Breast epithelium (tissue), 4 donors: Measurements from ENCODE around the gene IQCE. TPM values are rescaled to one million over a fixed set of nuclear protein-coding genes. Genes with fewer than 3 reads are reported as not detected.
A peak's percentile ranks its signal among the peaks of the same experiment; 100 is the strongest.

Experiments
- DNase-seq, 2 donors: peaks; one replicate each; pipeline ENCODE4 v3.0.0-alpha.2; 2019; ENCODE audit warnings: low spot score in 2 of 2
- H3K27ac ChIP-seq, 2 donors: fragments of 200-600 bp; sonication (generic) in 1 of 2; one replicate each; pipeline ENCODE4 v1.5.1; 2016 to 2019; ENCODE audit warnings: mild to moderate bottlenecking in 1 of 2
- H3K27me3 ChIP-seq, 2 donors: fragments of 200-600 bp; sonication (generic) in 1 of 2; one replicate each; pipeline versions ENCODE4 v1.5.1 to v1.6.0; 2017 to 2019; ENCODE audit warnings: control low read depth in 1 of 2, mild to moderate bottlenecking in 1 of 2
- H3K36me3 ChIP-seq: fragments of 200-600 bp; one replicate; pipeline ENCODE4 v1.5.1; 2019
- H3K4me1 ChIP-seq, 2 donors: fragments of 200-600 bp; sonication (generic); one replicate each; pipeline ENCODE4 v1.5.1; 2016 to 2019; ENCODE audit warnings: control low read depth in 1 of 2
- H3K4me3 ChIP-seq, 3 donors: fragments of 200-600 bp; sonication (generic); 1 replicate in 2 of 3; 2 replicates in 1 of 3; pipeline ENCODE4 v1.5.1; 2016 to 2019; ENCODE audit warnings: mild to moderate bottlenecking in 3 of 3, moderate library complexity in 2 of 3
- H3K9me3 ChIP-seq, 2 donors: fragments of 200-600 bp; sonication (generic) in 1 of 2; one replicate each; pipeline ENCODE4 v1.5.1; 2016 to 2019; ENCODE audit warnings: control low read depth in 1 of 2
- POLR2A ChIP-seq: fragments of 450-650 bp; IDR thresholded peaks from one replicate; pipeline ENCODE4 v1.6.1; 2016; ENCODE audit warnings: antibody characterized with exemption, mild to moderate bottlenecking, moderate library complexity
- POLR2AphosphoS5 ChIP-seq, 3 donors: sonication (generic); formaldehyde crosslinking; IDR thresholded peaks; one replicate each; pipeline ENCODE4 v1.6.1; 2017; ENCODE audit warnings: antibody characterized with exemption in 3 of 3
- intact Hi-C: fragments of 100-400 bp; cut with DNase I; formaldehyde crosslinking; loops from one replicate; pipeline ENCODE4 v1.15.1; 2023; ENCODE audit warnings: low total_unique reads
- total RNA-seq, 3 donors: library from RNA; depleted of rRNA; stranded (reverse); fragments of >200 nt; gene quantifications; one replicate each; pipeline ENCODE4 v1.1.0, GENCODE V29; 2016
- TF ChIP-seq, protein P1 (sequence below), 3 donors: fragments of 450-650 bp; IDR thresholded peaks; one replicate each; pipeline ENCODE4 v1.5.1; 2016 to 2017; ENCODE audit warnings: antibody characterized with exemption in 3 of 3, mild to moderate bottlenecking in 3 of 3, moderate library complexity in 3 of 3

Gene IQCE
- total RNA-seq, 3 donors from 2014 or later = 13.4 to 22.7 (median 13.8) TPM

DNA sequence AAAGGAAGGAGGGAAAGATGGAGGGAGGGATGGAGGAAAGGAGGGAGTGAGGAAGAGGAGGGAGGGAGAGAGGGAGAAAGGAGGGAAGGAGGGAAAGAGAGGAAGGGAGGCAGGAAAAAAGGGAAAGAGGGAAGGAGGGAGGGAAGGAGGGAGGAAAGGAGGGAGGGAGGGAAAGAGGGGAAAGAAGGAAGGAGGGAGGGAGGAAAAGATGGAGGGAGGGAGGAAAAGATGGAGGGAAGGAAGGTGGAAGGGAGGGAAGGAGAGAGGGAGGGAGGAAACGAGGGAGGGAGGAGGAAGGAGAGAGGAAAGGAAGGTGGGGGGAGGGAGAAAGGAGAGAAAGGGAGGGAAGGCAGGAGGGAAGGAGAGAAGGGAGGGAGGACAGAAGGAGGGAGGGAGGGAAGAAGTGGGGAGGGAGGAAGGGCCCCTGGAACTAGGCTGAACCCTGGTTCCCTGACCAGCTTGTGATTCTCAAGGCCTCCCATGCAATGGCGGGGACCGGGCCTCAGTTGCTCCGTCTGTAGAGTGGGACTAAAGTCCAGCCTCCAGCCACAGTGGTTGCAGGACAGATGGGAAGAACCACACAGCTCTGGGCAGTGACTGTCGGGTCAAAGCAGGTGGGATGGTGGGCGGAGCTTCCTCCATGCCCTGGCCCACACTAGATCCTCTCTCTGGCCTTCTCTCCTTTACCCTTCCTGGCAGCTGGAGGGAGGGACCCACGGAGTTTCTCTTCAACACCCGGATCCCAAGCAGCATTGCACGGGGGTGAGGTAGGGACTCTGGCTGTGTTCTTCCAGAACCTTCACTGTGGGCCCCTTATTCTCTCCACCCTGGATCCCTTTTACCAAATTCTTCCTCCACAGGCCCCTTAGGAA is 68.7 kb downstream of the IQCE start:
- no peaks in the 10 kb centered on the region for H3K9me3 ChIP-seq
- no peaks in the 10 kb centered on the region for H3K36me3 ChIP-seq
- no peak overlapping the region for H3K4me3 ChIP-seq
- intact Hi-C loops = no loop called here
- no peaks in the 10 kb centered on the region for H3K27me3 ChIP-seq
- TF ChIP-seq POLR2AphosphoS5 (IDR thresholded peaks at IDR 0.05) = no peak
- TF ChIP-seq, protein P1, sequence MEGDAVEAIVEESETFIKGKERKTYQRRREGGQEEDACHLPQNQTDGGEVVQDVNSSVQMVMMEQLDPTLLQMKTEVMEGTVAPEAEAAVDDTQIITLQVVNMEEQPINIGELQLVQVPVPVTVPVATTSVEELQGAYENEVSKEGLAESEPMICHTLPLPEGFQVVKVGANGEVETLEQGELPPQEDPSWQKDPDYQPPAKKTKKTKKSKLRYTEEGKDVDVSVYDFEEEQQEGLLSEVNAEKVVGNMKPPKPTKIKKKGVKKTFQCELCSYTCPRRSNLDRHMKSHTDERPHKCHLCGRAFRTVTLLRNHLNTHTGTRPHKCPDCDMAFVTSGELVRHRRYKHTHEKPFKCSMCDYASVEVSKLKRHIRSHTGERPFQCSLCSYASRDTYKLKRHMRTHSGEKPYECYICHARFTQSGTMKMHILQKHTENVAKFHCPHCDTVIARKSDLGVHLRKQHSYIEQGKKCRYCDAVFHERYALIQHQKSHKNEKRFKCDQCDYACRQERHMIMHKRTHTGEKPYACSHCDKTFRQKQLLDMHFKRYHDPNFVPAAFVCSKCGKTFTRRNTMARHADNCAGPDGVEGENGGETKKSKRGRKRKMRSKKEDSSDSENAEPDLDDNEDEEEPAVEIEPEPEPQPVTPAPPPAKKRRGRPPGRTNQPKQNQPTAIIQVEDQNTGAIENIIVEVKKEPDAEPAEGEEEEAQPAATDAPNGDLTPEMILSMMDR (IDR thresholded peaks at IDR 0.05) = no peak
- TF ChIP-seq POLR2A = no peak
- no peak for DNase-seq
- H3K27ac ChIP-seq = peak overlapping the region in 1 of 2 donors; percentile 71
- H3K4me1 ChIP-seq = peaks cover 7 to 14% of the 10 kb centered on the region in 2 donors

DNA sequence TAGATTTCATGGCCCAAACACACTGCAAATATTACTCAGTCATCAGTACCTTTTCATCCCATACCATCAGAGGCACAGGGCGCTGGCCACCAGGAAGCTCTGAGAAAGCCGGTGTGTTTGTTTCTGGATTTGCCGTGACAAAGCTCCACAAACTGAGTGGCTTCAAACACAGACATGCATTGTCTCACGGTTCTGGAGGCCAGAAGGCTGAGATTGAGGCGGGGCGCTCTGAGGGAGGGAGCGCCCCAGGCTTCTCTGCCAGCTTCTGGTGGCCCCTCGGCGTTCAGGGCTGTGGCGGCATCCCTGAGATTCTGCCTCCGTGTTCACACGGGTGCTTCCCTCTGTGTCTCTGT is 69.3 kb downstream of the IQCE start:
- no peak overlapping the region for H3K4me3 ChIP-seq
- no peak for TF ChIP-seq POLR2A
- no peak for TF ChIP-seq POLR2AphosphoS5 (IDR thresholded peaks at IDR 0.05)
- TF ChIP-seq, protein P1 (IDR thresholded peaks at IDR 0.05) = no peak
- H3K36me3 ChIP-seq = no peaks in the 10 kb centered on the region
- no peak overlapping the region for H3K27ac ChIP-seq
- peaks cover 10 to 14% of the 10 kb centered on the region in 2 donors for H3K4me1 ChIP-seq
- no peak for DNase-seq
- H3K27me3 ChIP-seq = no peaks in the 10 kb centered on the region
- no peaks in the 10 kb centered on the region for H3K9me3 ChIP-seq
- intact Hi-C loops = no loop called here

DNA sequence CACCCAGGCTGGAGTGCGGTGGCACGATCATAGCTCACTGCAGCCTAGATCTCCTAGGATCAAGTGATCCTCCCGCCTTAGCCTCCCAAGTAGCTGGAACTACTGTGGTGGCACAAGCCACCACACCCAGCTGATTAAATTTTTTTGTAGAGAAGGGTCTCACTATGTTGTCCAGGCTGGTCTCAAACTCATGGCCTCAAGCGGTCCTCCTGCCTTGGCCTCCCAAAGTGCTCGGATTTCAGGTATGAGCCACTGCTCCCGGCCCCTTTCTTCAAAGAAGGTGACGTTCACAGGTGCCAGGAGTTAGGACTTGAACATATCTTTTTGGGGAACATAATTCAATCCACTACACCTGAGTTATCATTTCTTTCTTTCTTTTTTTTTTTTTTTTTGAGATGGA is 70.1 kb downstream of the IQCE start:
- TF ChIP-seq POLR2A (no peak), POLR2AphosphoS5 (IDR thresholded peaks at IDR 0.05) (no peak)
- TF ChIP-seq, protein P1 (IDR thresholded peaks at IDR 0.05) = no peak
- H3K4me3 ChIP-seq = no peak overlapping the region
- no peaks in the 10 kb centered on the region for H3K27me3 ChIP-seq
- H3K36me3 ChIP-seq = no peaks in the 10 kb centered on the region
- no peak for DNase-seq
- H3K9me3 ChIP-seq = no peaks in the 10 kb centered on the region
- peaks cover 10 to 18% of the 10 kb centered on the region in 2 donors for H3K4me1 ChIP-seq
- no peak overlapping the region for H3K27ac ChIP-seq
- intact Hi-C loops = no loop called here

DNA sequence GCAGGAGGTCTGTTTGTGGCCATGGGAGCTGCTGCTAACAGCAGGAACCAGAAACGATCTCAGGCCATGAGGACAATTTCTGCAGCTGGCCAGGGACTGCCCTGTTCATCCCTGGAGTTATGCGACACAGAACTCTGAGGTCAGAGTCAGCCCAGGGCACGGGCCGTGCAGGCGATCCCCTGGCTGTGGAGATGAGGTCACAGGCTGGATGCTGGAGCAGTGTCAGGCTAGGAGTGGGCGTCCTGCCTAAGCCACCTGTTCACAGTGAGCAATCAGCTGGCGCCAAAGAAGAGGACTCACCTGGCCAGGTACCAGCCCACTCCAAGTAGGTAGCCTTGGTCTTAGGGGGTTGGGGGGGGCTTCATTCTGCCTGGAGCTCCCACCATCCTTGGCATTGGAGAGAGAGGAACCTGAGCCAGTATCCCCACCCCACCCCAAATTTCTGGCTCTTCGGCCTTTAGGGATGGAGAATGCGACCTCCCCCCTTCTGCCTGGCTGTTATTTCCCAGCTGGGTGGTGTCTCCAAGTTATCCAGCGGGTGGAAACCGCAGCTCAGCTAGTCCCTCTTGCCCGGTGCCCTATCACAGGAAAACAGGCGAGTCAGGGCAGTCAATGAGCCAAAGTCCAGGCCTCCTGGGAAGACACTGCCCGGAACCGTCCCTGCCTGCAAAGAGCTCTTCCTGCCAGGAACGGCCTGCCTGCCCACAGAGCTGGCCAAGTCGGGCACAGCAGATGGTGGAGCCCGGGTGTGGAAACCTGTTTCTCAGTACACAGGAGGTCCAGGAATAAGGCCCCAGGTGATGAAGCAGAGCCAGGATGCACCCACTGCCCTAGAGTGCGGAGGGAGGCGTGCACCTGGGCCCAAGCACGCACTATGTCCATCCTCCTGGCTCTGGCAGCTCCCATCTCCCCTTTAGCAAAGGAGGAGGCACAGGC is 71.2 kb downstream of the IQCE start:
- Histone ChIP-seq H3K4me1 (peaks cover 10 to 26% of the 10 kb centered on the region in 2 donors), H3K4me3 (no peak overlapping the region), H3K36me3 (no peaks in the 10 kb centered on the region), H3K27ac (peak overlapping the region; percentile 79 to 86), H3K9me3 (no peaks in the 10 kb centered on the region), H3K27me3 (no peaks in the 10 kb centered on the region)
- DNase-seq = peak; percentile 82 to 92
- TF ChIP-seq POLR2AphosphoS5 (IDR thresholded peaks at IDR 0.05) (peak; percentile 40 to 78 (median 50)), POLR2A (no peak)
- intact Hi-C loops = no loop called here

DNA sequence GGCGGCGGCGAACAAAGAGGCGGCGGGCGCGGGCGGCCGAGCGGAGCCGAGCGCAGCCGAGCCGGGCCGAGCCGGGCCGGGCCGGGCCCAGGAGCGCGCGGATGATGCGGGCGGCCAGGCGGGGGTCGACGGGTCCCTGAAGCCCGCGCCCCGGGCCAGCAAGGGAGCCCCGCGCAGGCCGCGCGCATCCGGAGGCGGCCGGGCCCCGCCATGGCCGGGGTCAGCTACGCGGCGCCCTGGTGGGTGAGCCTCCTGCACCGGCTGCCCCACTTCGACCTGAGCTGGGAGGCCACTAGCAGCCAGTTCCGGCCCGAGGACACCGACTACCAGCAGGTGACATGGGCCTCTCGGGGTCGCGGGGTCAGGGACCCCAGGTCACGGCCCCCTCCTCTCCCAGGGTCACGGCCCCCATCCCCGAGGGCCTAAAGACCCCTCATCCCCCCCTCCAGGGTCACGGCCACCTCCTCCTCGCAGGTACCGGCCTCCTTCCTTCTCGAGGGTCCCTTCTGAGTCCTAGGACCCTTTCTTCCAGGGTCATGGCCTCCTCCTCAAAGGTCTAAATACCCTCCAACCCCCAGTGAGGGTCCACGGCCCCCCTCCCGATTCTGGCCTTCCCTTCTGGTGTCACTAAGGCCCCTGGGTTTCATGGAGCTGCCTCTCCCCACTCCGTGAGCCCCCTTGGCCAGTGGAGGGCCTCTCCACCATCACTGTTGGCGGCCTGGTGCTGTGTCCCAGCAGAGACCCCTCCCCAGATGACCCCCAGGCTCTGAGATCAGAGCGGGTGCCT is 73.4 kb downstream of the IQCE start, which contains the start of gene TTYH3:
Gene TTYH3 (plus strand): TSS at position 41 of the 787 bp plus-strand sequence. CDS start 170 bp downstream, at position 211.
- Histone ChIP-seq H3K27ac (peak within 1 kb of the TSS; percentile 89 to 92), H3K4me3 (peak within 1 kb of the TSS; percentile 72 to 95 (median 80)), H3K9me3 (no peaks in the 10 kb centered on the region), H3K4me1 (peaks cover 10 to 20% of the 10 kb centered on the region in 2 donors), H3K36me3 (no peaks in the 10 kb centered on the region), H3K27me3 (no peaks in the 10 kb centered on the region)
- intact Hi-C loops = no loop called here
- DNase-seq = no peak
- TF ChIP-seq POLR2AphosphoS5 (IDR thresholded peaks at IDR 0.05) (no peak), POLR2A (no peak)
- TF ChIP-seq, protein P1 (IDR thresholded peaks at IDR 0.05) = no peak
